ENCODE results near the gene CD99L2.

GRCh38 chrX:150781677-150782076 lies 116.8 kb downstream of the CD99L2 start:
- TF ChIP-seq EP300 (IDR thresholded peaks at IDR 0.05) (no peak), POLR2A (IDR thresholded peaks at IDR 0.05) (no peak), POLR2AphosphoS5 (IDR thresholded peaks at IDR 0.05) (no peak)
- TF ChIP-seq, protein P1, sequence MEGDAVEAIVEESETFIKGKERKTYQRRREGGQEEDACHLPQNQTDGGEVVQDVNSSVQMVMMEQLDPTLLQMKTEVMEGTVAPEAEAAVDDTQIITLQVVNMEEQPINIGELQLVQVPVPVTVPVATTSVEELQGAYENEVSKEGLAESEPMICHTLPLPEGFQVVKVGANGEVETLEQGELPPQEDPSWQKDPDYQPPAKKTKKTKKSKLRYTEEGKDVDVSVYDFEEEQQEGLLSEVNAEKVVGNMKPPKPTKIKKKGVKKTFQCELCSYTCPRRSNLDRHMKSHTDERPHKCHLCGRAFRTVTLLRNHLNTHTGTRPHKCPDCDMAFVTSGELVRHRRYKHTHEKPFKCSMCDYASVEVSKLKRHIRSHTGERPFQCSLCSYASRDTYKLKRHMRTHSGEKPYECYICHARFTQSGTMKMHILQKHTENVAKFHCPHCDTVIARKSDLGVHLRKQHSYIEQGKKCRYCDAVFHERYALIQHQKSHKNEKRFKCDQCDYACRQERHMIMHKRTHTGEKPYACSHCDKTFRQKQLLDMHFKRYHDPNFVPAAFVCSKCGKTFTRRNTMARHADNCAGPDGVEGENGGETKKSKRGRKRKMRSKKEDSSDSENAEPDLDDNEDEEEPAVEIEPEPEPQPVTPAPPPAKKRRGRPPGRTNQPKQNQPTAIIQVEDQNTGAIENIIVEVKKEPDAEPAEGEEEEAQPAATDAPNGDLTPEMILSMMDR (IDR thresholded peaks at IDR 0.05), result no peak

All from gastroesophageal sphincter (tissue), 3 donors.